Omental fat pad (tissue), 4 donors: ENCODE measurements around the gene KASH5. TPM values are rescaled to one million over a fixed set of nuclear protein-coding genes. Genes with fewer than 3 reads are reported as not detected.
"Not testable (repeated sequence)": the region's sequence is repeated elsewhere in the genome, so short reads cannot be mapped to it uniquely, and the experiment has no call there.

ENCODE experiments used
- ATAC-seq: fragments of 150-250 bp; one replicate; pipeline ENCODE4 v1.9.1; 2016; ENCODE audit warnings: mild to moderate bottlenecking, moderate library complexity; ENCODE audit not compliant: low FRiP score
- DNase-seq: peaks from one replicate; pipeline ENCODE4 v3.0.0-alpha.2; 2019; ENCODE audit warnings: low spot score
- CTCF ChIP-seq, 3 donors: fragments of 450-650 bp; IDR thresholded peaks; one replicate each; pipeline ENCODE4 v1.5.1; 2016 to 2017; ENCODE audit warnings: antibody characterized with exemption in 3 of 3, mild to moderate bottlenecking in 3 of 3, moderate library complexity in 2 of 3
- total RNA-seq, 4 donors: library from RNA; depleted of rRNA; stranded (reverse); fragments of >200 nt; gene quantifications; one replicate each; pipeline ENCODE4 v1.1.0, GENCODE V29; 2016

KASH5 gene
- total RNA-seq, 4 donors from 2014 or later = 0.56 TPM; not detected in 3

- no peak for DNase-seq
- no peak for TF ChIP-seq CTCF (IDR thresholded peaks at IDR 0.05)
- no peak for ATAC-seq
Measured at GRCh38 chr19:49371184-49371583, 16.9 kb upstream of the KASH5 start.

- not testable (repeated sequence) for DNase-seq, ATAC-seq
Measured at GRCh38 chr19:49373174-49373573, 14.9 kb upstream of the KASH5 start.

DNA sequence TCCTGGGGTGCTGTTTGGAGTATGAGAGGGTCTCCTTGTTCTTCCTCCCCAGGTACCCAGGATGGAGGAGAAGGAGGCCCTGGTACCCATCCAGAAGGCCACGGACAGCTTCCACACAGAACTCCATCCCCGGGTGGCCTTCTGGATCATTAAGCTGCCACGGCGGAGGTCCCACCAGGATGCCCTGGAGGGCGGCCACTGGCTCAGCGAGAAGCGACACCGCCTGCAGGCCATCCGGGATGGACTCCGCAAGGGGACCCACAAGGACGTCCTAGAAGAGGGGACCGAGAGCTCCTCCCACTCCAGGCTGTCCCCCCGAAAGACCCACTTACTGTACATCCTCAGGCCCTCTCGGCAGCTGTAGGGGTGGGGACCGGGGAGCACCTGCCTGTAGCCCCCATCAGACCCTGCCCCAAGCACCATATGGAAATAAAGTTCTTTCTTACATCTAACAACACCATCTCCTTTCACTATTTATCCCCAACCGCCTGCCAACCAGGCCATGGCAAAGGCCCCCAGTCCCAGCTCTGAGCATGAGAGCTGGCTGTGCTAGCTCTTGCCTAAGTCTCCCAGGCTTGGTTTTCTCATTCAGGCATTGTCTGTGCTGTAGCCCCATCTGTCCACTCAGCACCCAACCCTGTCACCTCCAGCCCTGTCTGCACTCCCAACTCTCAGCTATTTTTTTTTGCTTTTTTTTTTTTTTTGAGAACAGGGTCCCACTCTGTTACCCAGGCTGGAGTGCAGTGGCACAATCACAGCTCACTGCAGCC is 13.2 kb upstream of the KASH5 start:
- no peak for TF ChIP-seq CTCF (IDR thresholded peaks at IDR 0.05)
- no peak for DNase-seq
- no peak for ATAC-seq

GRCh38 chr19:49378512-49378911 is 9.5 kb upstream of the KASH5 start:
- TF ChIP-seq CTCF (IDR thresholded peaks at IDR 0.05) = no peak
- DNase-seq = no peak
- ATAC-seq = no peak

GRCh38 chr19:49380391-49380790 is 7.7 kb upstream of the KASH5 start:
- ATAC-seq (no peak), DNase-seq (no peak)
- no peak for TF ChIP-seq CTCF (IDR thresholded peaks at IDR 0.05)

- DNase-seq (no peak), ATAC-seq (no peak)
- TF ChIP-seq CTCF (IDR thresholded peaks at IDR 0.05) = no peak
Measured at GRCh38 chr19:49382639-49383038, 5.4 kb upstream of the KASH5 start.

DNA sequence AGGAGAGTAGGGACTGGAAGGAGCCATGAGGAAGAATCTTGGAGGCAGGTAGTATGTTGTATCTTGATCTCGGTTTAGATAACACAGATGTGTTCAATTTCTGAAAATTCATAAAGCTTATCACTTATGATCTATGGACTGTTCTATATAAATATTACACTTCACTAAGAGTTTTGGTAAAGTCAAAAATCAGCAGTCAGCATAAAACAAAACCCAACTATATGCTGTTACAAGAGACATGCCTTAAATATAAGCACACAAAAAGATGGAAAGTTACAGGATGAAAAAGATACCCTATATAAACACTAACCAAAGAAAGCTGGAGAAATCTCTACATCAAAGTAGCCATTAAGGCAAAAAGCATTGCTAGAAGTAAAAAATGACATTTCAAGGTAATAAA is 4.5 kb upstream of the KASH5 start:
- DNase-seq (no peak), ATAC-seq (no peak)
- no peak for TF ChIP-seq CTCF (IDR thresholded peaks at IDR 0.05)
